GM18873 (cell line): ENCODE results near the gene PPP1R14D.

Experiments
- ATAC-seq: cut with Tn5 transposase; IDR thresholded peaks from one replicate; pipeline ENCODE4 v1.9.1; 2021; ENCODE audit warnings: mild to moderate bottlenecking, moderate library complexity, moderate number of reproducible peaks; ENCODE audit not compliant: unreplicated experiment, low FRiP score

Gene PPP1R14D

GRCh38 chr15:40853241-40853890, 24.9 kb upstream of the PPP1R14D start:
- no peak for ATAC-seq

GRCh38 chr15:40852529-40852928, 24.0 kb upstream of the PPP1R14D start:
- ATAC-seq: no peak

DNA sequence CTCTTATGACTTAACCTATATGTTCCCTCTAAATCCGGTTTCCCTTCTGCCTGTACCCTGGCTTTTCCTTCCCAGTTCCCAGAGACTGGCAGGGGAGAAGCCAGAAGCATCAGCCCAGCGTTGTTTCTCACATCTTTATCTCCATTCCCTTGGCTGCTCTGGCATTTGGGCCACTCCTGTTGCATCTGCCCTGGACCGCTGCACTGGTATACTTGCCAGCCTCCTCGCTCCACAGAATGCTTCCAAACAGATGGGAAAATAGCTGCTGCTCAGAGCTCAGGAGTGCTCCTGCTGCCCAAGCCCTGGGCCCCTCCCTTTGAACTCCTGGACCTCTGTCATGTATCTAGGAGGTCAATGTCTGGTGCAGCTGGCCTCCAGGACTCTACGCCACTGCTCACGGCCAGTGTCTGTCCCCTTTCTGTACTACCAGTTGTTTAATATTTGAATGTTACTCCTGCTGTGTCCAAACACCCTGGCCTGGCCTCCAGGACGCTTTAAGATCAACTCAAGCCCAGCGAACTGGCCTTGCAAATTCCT, 22.1 kb upstream of the PPP1R14D start:
- no peak for ATAC-seq

- ATAC-seq: no peak
Observed at GRCh38 chr15:40847223-40847961, 18.9 kb upstream of the PPP1R14D start.

- no peak for ATAC-seq
Observed at GRCh38 chr15:40846841-40847222, 18.3 kb upstream of the PPP1R14D start.

GRCh38 chr15:40845511-40846284, 17.2 kb upstream of the PPP1R14D start:
- ATAC-seq: no peak

GRCh38 chr15:40845036-40845435, 16.5 kb upstream of the PPP1R14D start:
- ATAC-seq: no peak

DNA sequence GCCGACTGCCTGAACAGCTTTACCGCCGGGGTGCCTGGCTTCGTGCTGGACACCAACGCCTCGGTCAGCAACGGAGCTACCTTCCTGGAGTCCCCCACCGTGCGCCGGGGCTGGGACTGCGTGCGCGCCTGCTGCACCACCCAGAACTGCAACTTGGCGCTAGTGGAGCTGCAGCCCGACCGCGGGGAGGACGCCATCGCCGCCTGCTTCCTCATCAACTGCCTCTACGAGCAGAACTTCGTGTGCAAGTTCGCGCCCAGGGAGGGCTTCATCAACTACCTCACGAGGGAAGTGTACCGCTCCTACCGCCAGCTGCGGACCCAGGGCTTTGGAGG, 16.2 kb upstream of the PPP1R14D start:
- ATAC-seq: no peak

DNA sequence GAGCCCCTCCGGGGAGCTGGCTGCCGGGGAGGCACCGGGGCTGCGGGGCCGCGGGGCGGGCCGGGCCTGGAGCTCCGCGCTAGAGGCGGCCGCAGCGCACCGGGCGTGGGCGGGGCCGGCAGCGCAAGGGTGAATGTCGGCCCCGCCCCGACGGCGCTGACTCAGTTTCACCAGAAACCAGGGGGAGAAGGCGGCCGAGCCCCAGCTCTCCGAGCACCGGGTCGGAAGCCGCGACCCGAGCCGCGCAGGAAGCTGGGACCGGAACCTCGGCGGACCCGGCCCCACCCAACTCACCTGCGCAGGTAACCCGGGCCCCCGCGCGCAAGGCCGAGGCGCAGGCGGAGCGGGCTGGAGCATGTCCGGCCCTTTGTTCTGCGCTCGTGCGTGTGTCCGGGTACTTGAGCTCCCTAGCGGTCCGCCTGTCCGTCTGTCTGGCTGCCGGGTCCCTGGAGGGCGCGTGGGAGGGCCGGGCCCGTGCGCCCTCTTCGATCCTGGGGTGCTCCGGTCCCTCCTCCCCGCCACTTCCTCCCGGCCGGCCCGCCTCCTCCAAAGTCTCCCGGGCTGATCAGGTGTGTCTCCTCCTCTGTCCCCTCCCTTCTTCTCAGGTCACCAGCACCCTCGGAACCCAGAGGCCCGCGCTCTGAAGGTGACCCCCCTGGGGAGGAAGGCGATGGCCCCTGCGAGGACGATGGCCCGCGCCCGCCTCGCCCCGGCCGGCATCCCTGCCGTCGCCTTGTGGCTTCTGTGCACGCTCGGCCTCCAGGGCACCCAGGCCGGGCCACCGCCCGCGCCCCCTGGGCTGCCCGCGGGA, 15.6 kb upstream of the PPP1R14D start, which contains the start of gene SPINT1:
TSS of gene SPINT1 (plus strand) at position 164 of the 811 bp plus-strand sequence. CDS start at position 671, 507 bp downstream.
- ATAC-seq: no peak

DNA sequence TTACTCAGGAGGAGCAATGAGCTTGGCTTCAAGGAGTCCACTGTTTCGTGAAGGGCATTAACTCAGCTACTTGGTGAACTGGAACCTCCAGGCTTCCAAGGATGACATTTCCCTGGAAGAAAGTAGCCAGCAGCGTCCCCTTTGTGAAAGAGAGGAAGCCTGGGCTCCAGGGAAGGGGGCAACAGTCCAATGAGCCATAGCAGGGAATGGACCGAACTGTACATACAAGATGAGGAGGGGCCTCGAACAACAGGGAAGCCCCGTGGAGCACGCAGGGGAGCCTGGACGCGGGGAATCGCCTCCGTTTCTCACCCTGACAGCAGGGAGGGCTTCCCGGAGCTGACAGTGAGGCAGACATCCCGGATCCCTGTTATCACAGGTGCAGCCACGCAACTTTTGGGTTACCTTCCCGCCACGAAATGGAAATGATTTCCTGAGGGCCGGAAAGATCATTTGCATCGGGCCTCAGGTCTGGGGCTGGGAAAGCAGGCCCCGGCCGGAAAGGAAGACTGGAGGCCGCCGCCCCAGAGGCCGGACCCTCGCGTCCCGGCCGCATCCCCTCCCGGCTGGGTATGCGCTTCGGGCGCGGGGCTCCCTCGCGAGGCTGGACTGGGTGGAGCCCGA, 14.9 kb upstream of the PPP1R14D start:
- ATAC-seq: no peak

DNA sequence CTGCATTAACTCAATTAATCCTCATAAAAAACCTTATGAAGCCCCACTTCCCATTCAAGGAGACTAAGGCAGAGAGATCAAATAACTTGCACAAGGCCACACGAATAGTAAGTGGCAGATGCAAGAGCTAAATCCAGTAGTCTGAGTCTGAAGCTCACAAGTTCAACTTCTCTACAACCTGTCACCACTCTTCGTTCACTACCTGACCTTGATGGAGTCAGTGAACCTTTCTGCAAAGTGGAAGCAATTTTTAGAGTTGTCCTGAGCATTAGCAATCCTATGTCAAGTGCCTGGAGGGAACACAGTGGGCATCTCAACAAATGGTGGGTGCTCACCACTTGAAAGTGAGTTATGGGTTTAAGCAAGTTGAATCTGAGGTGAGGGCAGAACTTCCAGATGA, 13.2 kb upstream of the PPP1R14D start:
- no peak for ATAC-seq

- no peak for ATAC-seq
Observed at GRCh38 chr15:40838756-40839155, 10.2 kb upstream of the PPP1R14D start.

GRCh38 chr15:40836020-40836419, 7.5 kb upstream of the PPP1R14D start:
- no peak for ATAC-seq

DNA sequence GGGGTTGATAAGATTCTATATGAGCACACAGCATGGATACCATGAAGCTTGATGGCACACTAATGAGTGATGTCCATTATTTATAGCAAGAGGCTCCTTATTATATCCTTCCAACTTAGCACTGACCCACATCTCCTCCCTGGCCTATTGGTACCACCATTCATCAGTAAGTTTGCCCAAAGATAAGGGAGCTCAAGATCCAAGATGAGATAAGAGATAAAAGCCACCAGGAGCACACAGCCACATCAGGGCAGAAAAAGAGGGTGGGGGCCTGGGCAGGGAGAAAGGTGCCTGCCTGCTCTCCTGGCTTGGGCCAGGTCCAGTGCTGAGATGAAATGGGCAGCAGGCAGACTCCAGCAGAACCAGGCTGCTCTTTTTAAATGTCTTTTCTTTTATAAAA, 4.4 kb upstream of the PPP1R14D start:
- ATAC-seq: no peak

DNA sequence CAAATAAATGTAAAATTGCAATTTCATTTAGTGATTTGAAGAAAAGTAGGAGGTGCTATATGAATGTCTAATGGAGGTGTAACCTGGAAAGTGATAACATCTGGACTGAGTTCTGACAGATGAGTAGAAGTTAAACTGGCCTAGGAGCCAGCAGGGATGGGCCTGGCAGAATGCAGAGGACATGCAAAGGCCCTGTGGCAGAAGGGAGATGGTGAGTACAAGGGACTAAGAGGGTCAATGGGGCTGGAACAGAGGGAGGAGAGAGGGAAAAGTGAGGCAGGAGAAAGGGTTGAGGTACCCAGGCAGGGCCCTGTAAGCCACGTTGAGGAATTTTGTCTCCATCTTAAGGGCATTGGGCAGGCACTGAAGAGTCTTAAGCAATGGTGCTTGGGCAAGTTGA, 3.4 kb upstream of the PPP1R14D start:
- ATAC-seq: no peak

- ATAC-seq: no peak
Observed at GRCh38 chr15:40830884-40831283, 2.4 kb upstream of the PPP1R14D start.

- ATAC-seq: no peak
Observed at GRCh38 chr15:40829115-40829514, 607 bp upstream of the PPP1R14D start.

- no peak for ATAC-seq
Observed at GRCh38 chr15:40826423-40827075, 2.0 kb downstream of the PPP1R14D start.

- ATAC-seq: no peak
Observed at GRCh38 chr15:40825661-40826422, 2.7 kb downstream of the PPP1R14D start.
